NCI-H146 treated with DMSO at 0.1 percent for 48 hours (cell line): ENCODE data around the gene ITGA8.
A peak's percentile ranks its signal among the peaks of the same experiment; 100 is the strongest.

ENCODE experiments used
- DNase-seq: peaks from one replicate; lab custom pipeline; 2025; ENCODE audit not compliant: unreplicated experiment; lab: John Stamatoyannopoulos, UW

The ITGA8 gene

DNA sequence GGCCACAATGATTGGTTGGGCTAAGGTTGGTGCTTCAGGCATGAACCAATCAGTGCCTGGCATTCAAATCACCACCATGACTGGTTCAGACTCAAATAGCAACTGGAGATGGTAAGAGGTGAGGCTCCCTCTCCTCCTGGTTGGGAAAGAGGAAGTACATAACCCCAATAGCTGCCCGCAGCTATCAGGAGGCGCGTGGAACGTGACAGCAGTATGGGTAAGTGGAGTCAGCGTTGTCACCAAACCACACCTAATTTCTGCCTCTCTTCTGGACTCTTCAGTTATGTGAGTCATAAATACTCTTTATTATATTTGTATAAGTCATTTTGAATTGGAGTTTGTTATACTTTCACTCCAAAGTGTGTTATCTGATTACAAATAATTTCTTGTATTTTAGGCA is 17.9 kb upstream of the ITGA8 start:
- no peak for DNase-seq

- no peak for DNase-seq
Measured at GRCh38 chr10:15735763-15736162, 16.0 kb upstream of the ITGA8 start.

DNA sequence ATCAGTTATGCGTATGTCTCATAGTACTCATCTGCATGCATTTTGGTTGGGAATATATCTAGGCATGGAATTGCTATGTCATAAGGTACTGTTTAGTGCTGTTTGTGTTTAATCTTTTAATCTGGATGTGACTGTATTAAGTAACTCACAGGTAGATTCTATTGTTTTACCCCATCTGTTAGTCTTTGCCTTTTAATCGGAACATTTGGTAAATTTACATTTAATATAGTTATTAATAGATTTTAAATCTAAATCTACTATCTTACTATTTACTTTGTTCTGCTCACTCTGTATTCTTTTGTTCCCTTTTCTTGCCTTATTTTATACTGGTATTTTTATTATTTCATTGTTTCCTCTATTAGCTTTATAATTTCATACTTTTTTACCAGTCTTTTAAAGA is 10.6 kb upstream of the ITGA8 start:
- no peak for DNase-seq

DNA sequence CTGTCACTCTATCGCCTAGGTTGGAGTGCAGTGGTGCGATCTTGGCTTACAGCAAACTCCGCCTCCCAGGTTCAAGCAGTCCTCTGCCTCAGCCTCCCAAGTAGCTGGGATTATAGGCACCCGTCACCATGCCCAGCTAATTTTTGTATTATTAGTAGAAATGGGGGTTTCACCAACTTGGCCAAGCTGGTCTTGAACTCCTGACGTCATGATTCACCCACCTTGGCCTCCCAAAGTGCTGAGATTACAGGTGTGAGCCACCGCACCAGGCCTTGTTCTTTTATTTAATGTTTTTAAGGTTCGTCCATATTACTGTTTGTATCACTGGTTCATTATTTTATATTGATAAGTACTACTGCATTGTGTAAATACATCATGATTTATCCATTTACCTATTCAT is 10.2 kb upstream of the ITGA8 start:
- DNase-seq = no peak

DNA sequence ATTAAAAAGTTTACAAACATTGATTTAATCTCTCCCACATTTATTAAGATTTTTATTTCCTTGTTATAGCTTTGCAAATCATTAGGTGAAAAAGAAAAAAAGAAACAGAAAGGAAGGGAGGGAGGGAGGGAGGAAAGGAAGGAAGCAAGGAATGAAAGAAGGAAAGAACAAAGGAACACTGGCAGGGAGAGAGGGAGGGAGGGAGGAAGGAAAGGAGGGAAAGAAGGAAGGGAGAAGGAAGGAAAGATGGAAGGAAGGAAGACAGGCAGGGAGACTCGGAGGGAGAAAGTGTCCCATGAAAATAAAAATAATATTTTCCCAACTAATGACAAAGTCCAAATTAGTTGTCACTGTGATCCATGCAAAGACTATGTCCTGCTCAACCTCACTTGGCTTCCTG is 6.3 kb upstream of the ITGA8 start:
- DNase-seq = no peak

- peak; percentile 24 for DNase-seq
Measured at GRCh38 chr10:15725603-15726002, 5.9 kb upstream of the ITGA8 start.

- DNase-seq = no peak
Measured at GRCh38 chr10:15724683-15725082, 5.0 kb upstream of the ITGA8 start.

GRCh38 chr10:15723803-15724202 is 4.1 kb upstream of the ITGA8 start:
- no peak for DNase-seq

DNA sequence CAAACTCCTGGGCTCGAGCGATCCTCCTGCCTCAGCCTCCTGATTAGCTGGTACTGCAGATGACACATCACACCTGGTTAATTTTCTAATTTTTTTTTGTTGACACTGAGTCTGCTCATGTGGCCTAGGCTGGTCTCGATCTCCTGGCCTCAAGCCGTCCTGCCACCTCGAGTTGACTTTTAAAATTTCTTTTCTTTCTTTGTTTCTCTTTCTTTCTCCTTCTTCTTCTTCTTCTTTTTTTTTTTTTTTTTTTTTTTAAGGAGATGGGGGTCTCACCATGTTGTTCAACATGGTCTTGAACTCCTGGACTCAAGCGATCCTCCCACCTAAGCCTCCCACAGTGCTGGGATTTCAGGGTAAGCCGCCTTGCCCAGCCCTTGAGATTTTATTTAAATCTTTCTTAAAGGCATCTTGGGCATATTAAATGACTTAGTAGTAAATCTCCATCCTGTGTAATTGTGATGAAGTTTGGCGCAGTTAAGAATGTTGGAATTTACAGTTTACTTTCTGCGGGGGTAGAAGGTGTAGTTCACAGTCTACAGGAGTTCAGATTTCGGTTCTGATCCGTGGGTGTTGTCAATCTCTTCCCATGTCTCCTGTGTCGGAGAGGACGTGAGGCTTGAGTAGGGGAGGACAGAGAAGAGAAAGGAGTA is 1.0 kb upstream of the ITGA8 start:
- no peak for DNase-seq

- DNase-seq = peak; percentile 16
Measured at GRCh38 chr10:15719049-15719898, 448 bp downstream of the ITGA8 start.

DNA sequence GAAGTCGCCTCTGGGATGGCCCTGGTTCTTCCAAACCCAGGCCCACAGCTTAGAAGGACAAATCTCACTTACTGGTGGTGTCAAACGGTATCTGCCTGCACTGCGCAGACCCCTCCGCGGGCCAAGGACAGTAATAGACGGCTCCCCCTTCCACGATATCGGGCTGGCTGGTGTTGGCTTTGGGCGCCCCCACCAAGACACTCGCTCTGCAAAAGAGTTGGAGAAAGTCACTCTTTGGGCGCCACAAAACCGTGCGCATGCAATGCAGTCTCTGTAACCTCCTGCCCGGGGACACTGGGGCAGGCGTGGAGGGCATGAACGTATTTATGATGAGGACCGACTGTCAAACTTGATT is 1.1 kb downstream of the ITGA8 start:
- DNase-seq = no peak

DNA sequence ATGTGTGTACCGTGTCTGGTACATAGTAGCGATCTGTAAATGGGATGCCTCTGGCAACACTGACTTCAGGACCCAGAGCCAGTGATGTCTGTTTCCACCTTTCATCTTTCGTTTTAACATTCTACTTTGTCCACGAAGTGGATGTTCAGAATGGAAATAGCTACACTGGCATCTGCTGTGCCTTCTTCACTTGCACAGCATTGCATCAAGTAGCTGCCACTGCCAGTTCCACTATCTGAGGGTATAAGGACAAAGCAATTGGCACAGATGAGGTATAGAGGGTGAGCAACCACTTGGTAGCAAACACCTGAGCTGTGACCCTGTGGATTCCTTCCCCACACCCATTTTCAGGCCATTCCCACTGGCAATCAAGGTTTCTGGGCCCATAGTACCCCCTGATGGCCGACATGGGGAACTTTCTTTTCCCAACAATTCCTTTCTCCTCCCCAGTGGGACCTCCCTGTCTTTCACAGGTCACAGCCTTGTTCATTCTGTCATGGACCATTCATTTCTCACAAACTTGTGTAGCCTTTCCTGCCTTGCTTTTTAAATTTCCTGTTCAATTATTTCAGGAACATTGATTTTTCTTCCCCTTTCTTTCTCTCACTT is 4.0 kb downstream of the ITGA8 start:
- DNase-seq = no peak

DNA sequence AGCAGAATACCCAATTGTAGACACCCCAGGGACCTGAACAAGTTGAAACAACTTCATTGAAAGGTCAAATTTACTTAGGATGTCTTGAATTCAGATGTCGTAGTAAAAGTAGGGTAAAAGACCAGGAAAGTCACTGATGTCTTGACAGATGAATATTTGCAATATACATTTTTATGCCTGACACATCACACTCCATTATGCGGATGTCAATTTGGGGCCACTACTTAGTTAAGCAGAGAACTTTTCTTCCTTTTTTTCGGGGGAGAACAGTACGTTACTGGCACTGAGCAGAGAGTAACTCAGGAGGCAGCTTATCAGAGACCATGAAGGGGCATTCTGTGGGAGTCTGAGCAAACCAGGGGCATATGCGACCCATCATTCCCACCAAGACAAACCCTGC is 4.9 kb downstream of the ITGA8 start:
- no peak for DNase-seq

DNA sequence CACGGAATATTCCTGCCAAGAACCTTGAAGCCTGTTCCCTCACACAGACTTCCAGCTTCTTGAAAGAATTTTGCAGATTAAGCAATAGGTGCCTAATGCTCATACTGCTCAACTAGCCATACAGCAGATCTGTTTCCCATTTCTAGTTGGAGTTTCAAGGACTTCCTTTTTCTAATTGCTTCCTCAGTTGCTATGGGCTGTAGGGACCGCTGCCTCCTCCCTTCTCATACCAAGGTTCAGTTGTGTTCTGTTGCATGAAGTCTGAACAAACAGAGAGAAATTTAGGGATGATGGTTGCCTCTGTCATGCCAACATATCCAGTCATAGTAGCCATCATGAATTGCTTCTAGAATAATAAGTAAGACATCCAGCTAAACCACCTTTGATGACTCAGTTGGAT is 6.8 kb downstream of the ITGA8 start:
- DNase-seq = no peak

GRCh38 chr10:15710455-15710854 is 9.3 kb downstream of the ITGA8 start:
- DNase-seq = no peak

DNA sequence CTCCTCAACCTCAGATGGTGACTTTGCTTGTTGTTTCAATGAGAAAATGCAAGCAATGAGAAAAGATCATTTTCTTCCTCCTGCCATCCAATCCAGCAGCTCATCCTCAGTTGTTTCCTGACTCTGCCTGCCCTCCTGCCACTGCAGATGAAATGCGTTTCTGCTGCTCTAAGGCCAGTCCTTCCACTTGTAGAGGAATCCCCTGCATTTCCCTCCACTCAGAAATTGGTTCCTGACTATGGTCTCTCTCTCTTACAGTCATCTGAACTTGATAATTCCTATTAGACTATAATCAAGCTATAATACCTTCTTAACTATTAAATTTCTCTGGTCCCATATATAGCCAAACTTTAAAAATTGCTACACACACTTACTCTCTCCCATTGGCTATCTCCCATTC is 14.4 kb downstream of the ITGA8 start:
- DNase-seq = no peak

DNA sequence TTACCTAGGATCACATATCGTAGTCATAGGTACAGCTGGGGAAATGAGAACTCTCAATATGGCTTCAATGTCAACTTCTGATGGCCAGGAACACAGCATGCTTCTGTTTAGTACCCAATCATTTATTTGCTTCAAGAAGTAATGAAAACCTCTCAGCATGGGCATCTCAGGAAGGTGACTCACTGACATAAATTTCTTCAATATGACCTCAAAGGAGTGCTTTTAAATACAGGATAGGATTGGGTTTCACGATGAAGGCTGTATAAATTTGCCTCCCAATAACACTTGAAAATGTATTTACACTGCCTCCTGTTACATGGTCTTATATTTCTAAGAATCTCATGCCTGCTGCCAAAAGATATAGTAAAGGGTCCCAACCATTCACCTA is 15.1 kb downstream of the ITGA8 start:
- DNase-seq = no peak

DNA sequence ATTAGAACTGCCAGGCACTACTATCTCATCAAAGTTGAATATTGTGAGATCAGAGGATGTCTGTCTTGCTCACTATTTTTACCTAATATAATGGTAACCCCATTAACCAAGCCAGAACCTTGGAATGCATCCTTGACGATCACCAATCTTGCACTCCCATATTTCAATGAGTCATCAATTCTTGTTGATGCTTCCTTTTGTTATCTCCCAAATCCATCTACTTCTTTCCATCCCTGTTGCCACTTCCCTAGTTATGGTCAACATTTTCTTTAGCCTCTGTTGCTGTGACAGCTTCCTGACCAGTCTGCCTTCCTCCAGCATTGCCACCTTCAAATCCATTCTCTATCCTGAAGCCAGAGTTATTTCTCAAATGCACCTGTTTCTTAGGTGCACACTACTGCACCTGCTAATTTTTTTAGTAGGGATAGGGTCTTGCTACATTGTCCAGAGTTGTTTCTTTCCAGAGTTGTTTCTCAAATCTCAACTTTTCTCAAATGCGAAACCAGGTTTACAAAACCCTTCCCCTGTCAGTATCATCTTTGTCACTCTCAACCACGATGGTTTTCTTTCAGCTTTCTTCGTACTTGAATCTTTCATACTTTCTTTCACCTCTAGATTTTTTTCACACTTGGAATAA is 15.7 kb downstream of the ITGA8 start:
- no peak for DNase-seq

DNA sequence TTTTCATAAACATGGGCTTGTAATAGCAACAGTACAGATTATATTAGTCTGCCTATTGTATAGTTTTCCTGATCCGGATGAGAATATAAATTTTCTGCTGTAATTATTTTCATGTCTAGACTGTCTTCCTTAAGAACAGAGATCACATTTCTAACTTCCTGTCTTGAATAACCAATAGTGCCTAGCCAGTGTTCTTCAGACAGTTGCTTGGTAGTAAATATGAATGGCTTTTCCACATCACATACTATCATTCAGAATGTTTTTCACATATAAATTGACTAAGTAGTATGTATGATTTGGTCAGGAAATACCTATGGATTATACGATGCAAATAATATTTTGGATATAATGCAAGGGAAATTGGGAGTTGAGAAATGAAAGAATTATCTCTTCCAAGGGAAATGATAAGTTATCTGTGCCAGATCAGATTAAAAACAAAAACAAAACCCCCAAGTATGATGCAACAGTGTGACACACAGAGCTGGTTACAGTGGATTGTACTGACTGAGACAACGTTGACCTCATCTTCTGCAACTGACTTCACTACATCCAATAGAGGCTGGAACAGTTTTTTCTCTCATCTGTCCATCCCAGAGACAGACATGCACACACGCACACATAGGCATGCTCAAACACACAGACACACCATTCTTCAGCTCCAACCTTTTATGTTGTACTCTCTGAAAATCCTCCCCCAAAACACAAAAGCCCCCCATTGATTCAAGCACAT is 16.4 kb downstream of the ITGA8 start:
- no peak for DNase-seq

GRCh38 chr10:15700078-15700674 is 19.5 kb downstream of the ITGA8 start:
- no peak for DNase-seq

DNA sequence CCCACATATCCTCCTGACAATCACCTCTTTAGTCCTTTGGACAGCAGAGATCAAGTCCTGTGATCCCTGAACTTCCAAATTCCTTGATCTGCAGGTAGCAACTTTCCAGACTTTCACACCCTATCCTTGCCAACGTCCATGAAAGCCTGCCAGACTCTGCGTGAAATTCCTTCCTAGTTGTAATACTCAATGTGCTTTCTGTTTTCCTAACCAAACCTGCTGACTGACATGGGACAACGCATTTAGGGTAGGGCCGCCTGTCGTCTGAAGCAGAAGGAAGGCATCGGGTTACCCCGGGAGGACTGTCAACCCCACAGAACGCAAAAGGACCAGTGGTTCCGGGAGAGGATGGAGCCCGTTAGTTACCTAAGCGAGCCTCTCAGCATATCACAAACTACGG is 23.9 kb downstream of the ITGA8 start:
- no peak for DNase-seq
